Measurements from ENCODE around the gene NMUR1.
"Not testable (repeated sequence)": the region's sequence is repeated elsewhere in the genome, so short reads cannot be mapped to it uniquely, and the experiment has no call there.

The NMUR1 gene

GRCh38 chr2:231530099-231531011 is at the start of gene NMUR1:
TSS of gene NMUR1 (minus strand) at chr2:231530445. CDS start at chr2:231530361, 84 bp downstream.
- DNase-seq (ENCODE audit: low read depth) = no peak

GRCh38 chr2:231579560-231579959 is 49.3 kb upstream of the NMUR1 start:
- no peak for DNase-seq (ENCODE audit: low read depth)

DNA sequence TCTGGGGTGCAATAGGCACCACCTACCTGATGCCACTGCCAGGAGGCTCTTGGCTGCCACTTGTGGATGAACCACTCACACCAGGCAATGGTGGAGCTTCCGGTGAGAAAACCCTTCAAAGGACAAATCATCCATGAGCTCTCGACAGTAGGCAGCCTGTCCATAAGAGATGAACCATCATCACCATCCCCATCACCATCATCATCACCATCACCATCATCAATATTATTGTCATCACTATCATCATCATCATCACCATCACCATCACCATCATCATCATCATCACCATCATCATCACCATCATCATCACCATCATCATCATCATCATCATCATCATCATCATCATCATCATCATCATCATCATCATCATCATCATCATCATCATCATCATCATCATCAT is 48.4 kb upstream of the NMUR1 start:
- DNase-seq (ENCODE audit: low read depth) = not testable (repeated sequence)

DNA sequence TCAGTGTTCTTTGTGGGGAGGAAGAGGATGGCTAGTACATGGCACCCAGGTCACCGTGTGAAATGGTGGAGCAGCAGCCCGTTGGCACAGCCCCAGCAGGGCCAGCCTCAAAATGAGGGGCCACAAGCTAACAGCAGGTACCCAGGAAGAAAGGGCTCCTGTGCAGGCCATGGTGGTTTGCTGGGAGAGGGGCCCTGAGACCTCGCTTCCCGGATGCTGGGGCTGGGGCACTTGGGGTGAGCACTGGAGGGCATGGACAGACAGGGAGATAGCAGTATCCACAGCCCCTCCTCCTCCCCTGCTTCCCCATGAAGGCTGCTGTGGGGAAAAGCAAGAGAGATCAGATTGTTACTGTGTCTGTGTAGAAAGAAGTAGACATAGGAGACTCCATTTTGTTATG is 46.2 kb upstream of the NMUR1 start:
- DNase-seq (ENCODE audit: low read depth) = no peak

DNA sequence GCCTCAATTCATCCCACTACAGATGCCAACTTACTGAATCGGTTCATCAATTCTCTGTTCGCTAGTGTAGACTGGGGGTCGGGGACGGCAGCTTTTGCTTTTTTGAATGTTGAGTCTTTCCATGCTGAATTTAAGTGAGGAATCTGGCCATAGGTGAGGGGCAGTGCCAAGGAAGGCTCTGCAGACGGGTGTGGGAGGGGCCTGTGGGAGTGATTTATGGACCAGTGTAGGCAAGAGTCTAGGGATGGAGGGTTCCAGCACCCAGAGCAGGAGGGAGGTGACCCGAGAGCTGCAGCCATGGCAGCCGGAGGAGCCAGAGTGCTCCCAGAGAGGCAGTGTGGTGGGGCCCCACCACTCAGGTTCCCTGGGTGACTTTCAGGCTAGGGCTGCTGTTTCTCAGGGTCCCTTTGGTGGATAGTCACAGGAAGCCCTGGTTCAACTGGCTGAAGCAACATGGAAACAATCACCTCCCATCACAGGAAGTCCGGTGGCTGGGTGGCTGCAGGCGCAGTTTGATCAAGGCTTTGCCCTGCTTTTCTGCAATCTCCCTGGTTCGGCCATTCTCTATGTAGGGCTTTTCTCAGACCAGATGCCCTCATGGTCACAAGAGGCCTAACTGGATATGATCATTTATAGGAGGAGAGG is 45.5 kb upstream of the NMUR1 start:
- DNase-seq (ENCODE audit: low read depth) = no peak

DNA sequence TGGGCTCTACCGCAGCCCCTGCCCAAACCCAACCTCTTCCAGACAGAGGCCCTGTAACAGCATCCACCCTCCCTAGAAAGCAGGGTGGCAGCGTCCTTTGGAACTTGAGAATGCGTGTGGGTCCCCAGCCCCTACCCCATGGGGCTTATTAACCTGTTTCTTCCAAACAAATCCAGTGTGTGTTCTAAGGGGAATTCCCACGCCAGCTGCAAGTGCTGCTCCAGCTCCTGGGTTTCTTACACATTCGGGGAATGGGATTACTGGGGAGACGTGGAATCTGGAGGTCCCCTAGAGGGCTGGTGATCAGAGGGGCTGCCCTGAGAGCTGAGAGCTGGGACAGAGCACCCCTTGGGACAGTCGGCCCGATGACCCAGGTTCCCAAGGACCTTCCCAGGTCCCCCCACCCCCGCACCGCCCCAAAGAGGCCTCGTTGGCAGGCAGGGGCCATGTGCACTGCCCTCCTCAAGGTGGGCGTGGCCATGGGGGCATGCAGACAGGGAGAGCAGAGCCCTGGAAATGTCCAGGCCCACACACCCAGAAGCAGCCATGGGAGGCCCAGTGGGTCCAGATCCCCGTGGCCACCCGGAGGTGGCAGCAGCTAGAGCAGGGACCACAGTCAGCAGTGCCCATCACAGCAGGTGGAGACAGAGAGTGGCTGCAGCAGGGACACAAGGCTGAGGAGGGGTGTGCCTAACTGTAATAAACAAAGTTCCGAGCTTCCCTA is 43.6 kb upstream of the NMUR1 start:
- DNase-seq (ENCODE audit: low read depth) = no peak

DNA sequence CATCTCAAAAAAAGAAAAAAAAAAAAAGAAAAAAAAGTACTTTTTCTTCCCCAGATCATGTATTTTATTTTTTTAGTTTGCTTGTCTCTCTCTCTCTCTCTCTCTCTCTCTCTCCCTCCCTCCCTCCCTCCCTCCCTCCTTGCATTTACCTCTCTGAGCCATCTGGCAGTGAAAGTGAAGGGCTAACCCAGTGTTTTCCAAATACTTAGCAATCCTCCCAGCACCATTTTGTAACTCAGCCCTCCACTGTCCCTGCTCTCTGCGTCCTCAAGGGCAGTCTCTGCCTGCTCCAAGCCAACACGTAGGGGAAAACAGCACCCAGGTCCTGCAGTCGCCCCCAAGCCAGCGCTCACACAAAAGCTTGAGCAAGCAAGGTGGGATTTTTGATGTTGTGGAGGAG is 42.9 kb upstream of the NMUR1 start:
- no peak for DNase-seq (ENCODE audit: low read depth)

DNA sequence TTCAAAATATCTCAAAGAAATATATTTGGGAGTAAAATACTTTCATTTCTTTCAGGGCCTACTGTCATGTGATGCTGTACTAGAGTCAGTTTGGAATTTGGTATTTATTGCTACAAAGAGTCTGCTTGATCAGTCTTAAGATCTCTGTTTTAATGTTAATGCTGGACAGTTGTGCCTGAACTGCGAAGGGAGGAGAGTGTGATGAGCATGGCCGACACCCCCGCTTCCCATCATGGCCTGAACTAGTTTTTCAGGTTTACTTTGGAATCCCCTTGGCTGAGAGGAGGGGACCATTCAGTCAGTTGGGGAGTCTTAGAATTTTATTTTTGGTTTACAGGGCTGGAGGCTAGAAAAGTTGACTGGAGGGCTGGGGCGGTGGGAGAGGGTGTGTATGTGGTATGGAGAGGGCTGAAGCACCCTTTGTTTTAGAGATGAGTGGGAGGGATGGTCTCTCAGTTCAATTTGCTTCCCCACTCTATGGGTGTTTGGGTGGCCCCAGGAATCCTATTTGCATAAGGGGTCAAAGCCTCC is 41.5 kb upstream of the NMUR1 start:
- DNase-seq (ENCODE audit: low read depth) = no peak

DNA sequence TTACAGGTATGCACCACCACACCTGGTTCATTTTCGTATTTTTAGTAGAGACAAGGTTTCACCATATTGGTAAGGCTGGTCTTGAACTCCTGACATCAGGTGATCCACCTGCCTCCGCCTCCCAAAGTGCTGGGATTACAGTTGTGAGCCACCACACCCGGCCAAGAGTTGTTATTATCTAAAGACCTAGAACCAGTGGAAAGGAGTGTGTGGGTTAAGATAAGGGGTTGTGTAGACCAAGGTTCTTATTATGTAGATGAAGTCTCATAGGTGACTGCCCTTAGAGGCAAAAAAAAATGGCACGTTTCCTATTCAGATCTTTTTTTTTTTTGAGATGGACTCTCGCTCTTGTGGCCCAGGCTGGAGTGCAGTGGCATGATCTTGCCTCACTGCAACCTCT is 40.7 kb upstream of the NMUR1 start:
- DNase-seq (ENCODE audit: low read depth) = not testable (repeated sequence)

- no peak for DNase-seq (ENCODE audit: low read depth)
These were observed 38.7 kb upstream of the NMUR1 start for GRCh38 chr2:231568785-231569435.

GRCh38 chr2:231568098-231568784 is 38.0 kb upstream of the NMUR1 start:
- DNase-seq (ENCODE audit: low read depth) = no peak

DNA sequence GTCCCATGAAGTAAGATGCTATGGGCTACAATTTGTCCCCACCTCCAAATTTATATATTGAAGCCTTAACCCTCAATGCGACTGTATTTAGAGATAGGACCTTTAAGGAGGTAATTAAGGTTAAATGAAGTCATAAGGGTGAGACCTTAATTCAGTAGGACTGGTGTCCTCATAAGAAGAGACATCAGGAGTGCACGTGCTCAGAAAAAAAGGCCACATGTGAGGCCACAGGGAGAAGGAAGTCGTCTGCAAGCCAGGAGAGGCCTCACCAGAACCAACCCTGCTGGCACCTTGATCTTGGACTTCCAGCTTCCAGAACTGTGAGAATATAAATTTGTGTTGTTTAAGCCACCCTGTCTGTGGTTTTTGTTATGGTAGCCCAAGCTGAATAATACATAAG is 36.9 kb upstream of the NMUR1 start:
- DNase-seq (ENCODE audit: low read depth) = no peak

- DNase-seq (ENCODE audit: low read depth) = no peak
These were observed 35.8 kb upstream of the NMUR1 start for GRCh38 chr2:231565887-231566594.

GRCh38 chr2:231563378-231563961 is 33.2 kb upstream of the NMUR1 start:
- DNase-seq (ENCODE audit: low read depth) = peak; percentile 22

GRCh38 chr2:231557571-231558217 is 27.4 kb upstream of the NMUR1 start:
- DNase-seq (ENCODE audit: low read depth) = peak; percentile 60

- DNase-seq (ENCODE audit: low read depth) = no peak
These were observed 26.7 kb upstream of the NMUR1 start for GRCh38 chr2:231556981-231557380.

- DNase-seq (ENCODE audit: low read depth) = not testable (repeated sequence)
These were observed 26.3 kb upstream of the NMUR1 start for GRCh38 chr2:231556496-231556895.

- DNase-seq (ENCODE audit: low read depth) = no peak
These were observed 24.7 kb upstream of the NMUR1 start for GRCh38 chr2:231554748-231555545.

DNA sequence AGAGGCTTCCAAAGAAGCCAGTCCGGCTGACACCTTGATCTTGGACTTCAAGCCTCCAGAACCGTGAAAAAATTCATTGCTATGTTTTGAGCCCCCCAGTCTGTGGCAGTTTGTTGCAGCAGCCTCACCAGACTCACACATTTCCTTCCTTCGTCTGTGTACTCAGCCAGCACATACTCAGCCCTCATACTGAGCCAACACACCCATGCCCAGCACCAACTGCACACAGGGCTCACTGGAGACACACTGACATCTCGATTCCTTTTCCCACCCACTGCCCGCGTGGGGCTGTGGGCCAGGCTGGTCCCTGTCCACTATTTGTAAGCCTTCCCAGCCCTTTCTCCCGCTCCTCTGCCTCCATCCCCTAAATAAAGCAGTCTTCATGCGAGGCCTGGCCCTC is 24.1 kb upstream of the NMUR1 start:
- no peak for DNase-seq (ENCODE audit: low read depth)
